Peyer's patch (tissue), 4 donors: ENCODE data around the gene UBAC1. TPM values are rescaled to one million over a fixed set of nuclear protein-coding genes. Genes with fewer than 3 reads are reported as not detected.
"Not testable (repeated sequence)": the region's sequence is repeated elsewhere in the genome, so short reads cannot be mapped to it uniquely, and the experiment has no call there.

Experiments used
- DNase-seq, 3 donors: peaks; one replicate each; pipeline ENCODE4 v3.0.0-alpha.2; 2017 to 2019
- H3K27ac ChIP-seq, 4 donors: fragments of 200-600 bp; sonication (generic); one replicate each; pipeline ENCODE4 v1.5.1; 2016 to 2019
- H3K27me3 ChIP-seq, 2 donors: fragments of 200-600 bp; sonication (generic); one replicate each; pipeline ENCODE4 v1.5.1; 2019
- H3K36me3 ChIP-seq, 3 donors: fragments of 200-600 bp; sonication (generic); one replicate each; pipeline ENCODE4 v1.5.1; 2016 to 2019
- H3K4me1 ChIP-seq, 4 donors: fragments of 200-600 bp; sonication (generic); one replicate each; pipeline ENCODE4 v1.5.1; 2016 to 2019
- H3K4me3 ChIP-seq, 4 donors: fragments of 200-600 bp; sonication (generic); 1 replicate in 3 of 4; 2 replicates in 1 of 4; pipeline ENCODE4 v1.5.1; 2016 to 2019; ENCODE audit warnings: mild to moderate bottlenecking in 1 of 4
- H3K9me3 ChIP-seq, 4 donors: fragments of 200-600 bp; sonication (generic); one replicate each; pipeline ENCODE4 v1.5.1; 2016 to 2019; ENCODE audit warnings: mild to moderate bottlenecking in 1 of 4
- CTCF ChIP-seq, 6 experiments: fragments of 450-650 bp in 4 of 6; fragments of 200-600 bp in 2 of 6; sonication (generic) in 1 of 6; IDR thresholded peaks; one replicate each; pipeline ENCODE4 v1.5.1; 2017 to 2019; ENCODE audit warnings: antibody characterized with exemption in 6 of 6, mild to moderate bottlenecking in 3 of 6, moderate library complexity in 1 of 6
- POLR2A ChIP-seq, 2 donors: fragments of 450-650 bp; IDR thresholded peaks; one replicate each; pipeline ENCODE4 v1.5.1; 2017; ENCODE audit warnings: antibody characterized with exemption in 2 of 2, mild to moderate bottlenecking in 2 of 2, moderate library complexity in 2 of 2
- total RNA-seq, 4 donors: library from RNA; depleted of rRNA; stranded (reverse); fragments of >200 nt; gene quantifications; one replicate each; pipeline ENCODE4 v1.1.0, GENCODE V29; 2016

UBAC1 gene
- total RNA-seq, 4 donors from 2014 or later, result 23.1 to 64.3 (median 43.9) TPM

GRCh38 chr9:135946392-135946994 is 14.7 kb downstream of the UBAC1 start:
- DNase-seq, result no peak
- Histone ChIP-seq H3K36me3 (peaks cover 0 to 94% (median 0%) of the 10 kb centered on the region in 3 donors), H3K4me3 (no peak overlapping the region), H3K4me1 (no peaks in the 10 kb centered on the region), H3K27ac (no peak overlapping the region), H3K9me3 (no peaks in the 10 kb centered on the region), H3K27me3 (no peaks in the 10 kb centered on the region)
- no peak for TF ChIP-seq CTCF (IDR thresholded peaks at IDR 0.05)
- TF ChIP-seq POLR2A (IDR thresholded peaks at IDR 0.05), result no peak

- H3K36me3 ChIP-seq, result peaks cover 0 to 94% (median 0%) of the 10 kb centered on the region in 3 donors
- H3K9me3 ChIP-seq, result no peaks in the 10 kb centered on the region
- TF ChIP-seq POLR2A (IDR thresholded peaks at IDR 0.05), result no peak
- no peak overlapping the region for H3K4me3 ChIP-seq
- no peaks in the 10 kb centered on the region for H3K27me3 ChIP-seq
- DNase-seq, result no peak
- H3K4me1 ChIP-seq, result no peaks in the 10 kb centered on the region
- H3K27ac ChIP-seq, result no peak overlapping the region
Observed at GRCh38 chr9:135945969-135946368, 15.2 kb downstream of the UBAC1 start.

- no peak overlapping the region for H3K4me3 ChIP-seq
Observed at GRCh38 chr9:135944444-135945252, 16.5 kb downstream of the UBAC1 start.

GRCh38 chr9:135943604-135944003 is 17.6 kb downstream of the UBAC1 start:
- H3K27ac ChIP-seq, H3K4me3 ChIP-seq, DNase-seq, H3K27me3 ChIP-seq, H3K9me3 ChIP-seq, H3K4me1 ChIP-seq: not testable (repeated sequence)
- H3K36me3 ChIP-seq, result peaks cover 0 to 97% (median 0%) of the 10 kb centered on the region in 3 donors

More at GRCh38 chr9:135944444-135945252, 16.5 kb downstream of the UBAC1 start:
- DNase-seq, result no peak
- TF ChIP-seq CTCF (IDR thresholded peaks at IDR 0.05) (no peak), POLR2A (IDR thresholded peaks at IDR 0.05) (no peak)
- H3K27me3 ChIP-seq, result no peaks in the 10 kb centered on the region
- H3K9me3 ChIP-seq, result no peaks in the 10 kb centered on the region
- H3K27ac ChIP-seq, result no peak overlapping the region
- H3K4me1 ChIP-seq, result no peaks in the 10 kb centered on the region
- peaks cover 0 to 94% (median 0%) of the 10 kb centered on the region in 3 donors for H3K36me3 ChIP-seq

- H3K27ac ChIP-seq, result no peak overlapping the region
- no peaks in the 10 kb centered on the region for H3K27me3 ChIP-seq
- no peaks in the 10 kb centered on the region for H3K4me1 ChIP-seq
- TF ChIP-seq POLR2A (IDR thresholded peaks at IDR 0.05), result no peak
- no peak for TF ChIP-seq CTCF (IDR thresholded peaks at IDR 0.05)
- H3K9me3 ChIP-seq, result no peaks in the 10 kb centered on the region
- no peak for DNase-seq
- H3K4me3 ChIP-seq, result no peak overlapping the region
- peaks cover 0 to 98% (median 0%) of the 10 kb centered on the region in 3 donors for H3K36me3 ChIP-seq
Observed at GRCh38 chr9:135941288-135941995, 19.7 kb downstream of the UBAC1 start.

GRCh38 chr9:135939351-135940265 is 21.6 kb downstream of the UBAC1 start:
- H3K27ac ChIP-seq, result no peak overlapping the region
- no peaks in the 10 kb centered on the region for H3K4me1 ChIP-seq
- H3K4me3 ChIP-seq, result no peak overlapping the region
- H3K27me3 ChIP-seq, result no peaks in the 10 kb centered on the region
- no peaks in the 10 kb centered on the region for H3K9me3 ChIP-seq
- H3K36me3 ChIP-seq, result peaks cover 0 to 97% (median 0%) of the 10 kb centered on the region in 3 donors
- TF ChIP-seq POLR2A (IDR thresholded peaks at IDR 0.05) (no peak), CTCF (IDR thresholded peaks at IDR 0.05) (no peak)
- DNase-seq, result peak in 1 of 3 donors; percentile 43
